NOMO-1 treated with DMSO at 0.1 percent for 48 hours (cell line): ENCODE data around the gene TRDMT1.
A peak's percentile ranks its signal among the peaks of the same experiment; 100 is the strongest.

Experiments
- DNase-seq: peaks from one replicate; lab custom pipeline; 2025; ENCODE audit not compliant: unreplicated experiment; lab: John Stamatoyannopoulos, UW

TRDMT1 gene

GRCh38 chr10:17212802-17213221 lies 11.3 kb upstream of the TRDMT1 start:
- peak; percentile 72 for DNase-seq

- DNase-seq = no peak
These were observed 8.9 kb upstream of the TRDMT1 start for GRCh38 chr10:17210361-17210760.

GRCh38 chr10:17209881-17210280 lies 8.4 kb upstream of the TRDMT1 start:
- no peak for DNase-seq

GRCh38 chr10:17209302-17209701 lies 7.8 kb upstream of the TRDMT1 start:
- no peak for DNase-seq

- DNase-seq = peak; percentile 13
These were observed 7.0 kb upstream of the TRDMT1 start for GRCh38 chr10:17208476-17208875.

- peak; percentile 32 for DNase-seq
These were observed 4.8 kb upstream of the TRDMT1 start for GRCh38 chr10:17206210-17206709.

GRCh38 chr10:17203416-17203815 lies 1.9 kb upstream of the TRDMT1 start:
- DNase-seq = no peak

GRCh38 chr10:17202999-17203398 lies 1.5 kb upstream of the TRDMT1 start:
- no peak for DNase-seq

- DNase-seq = no peak
These were observed 1.0 kb upstream of the TRDMT1 start for GRCh38 chr10:17202506-17202905.

GRCh38 chr10:17201794-17202116 lies 283 bp upstream of the TRDMT1 start:
- DNase-seq = no peak

- DNase-seq = peak; percentile 82
These were observed 1.2 kb downstream of the TRDMT1 start for GRCh38 chr10:17200001-17200911.

GRCh38 chr10:17199351-17199804 lies 2.1 kb downstream of the TRDMT1 start:
- no peak for DNase-seq

- no peak for DNase-seq
These were observed 4.9 kb downstream of the TRDMT1 start for GRCh38 chr10:17196573-17196972.

GRCh38 chr10:17196045-17196444 lies 5.4 kb downstream of the TRDMT1 start:
- DNase-seq = no peak

- DNase-seq = no peak
These were observed 6.4 kb downstream of the TRDMT1 start for GRCh38 chr10:17195083-17195482.

GRCh38 chr10:17190602-17191001 lies 10.9 kb downstream of the TRDMT1 start:
- no peak for DNase-seq

GRCh38 chr10:17188644-17189172 lies 12.8 kb downstream of the TRDMT1 start:
- no peak for DNase-seq

GRCh38 chr10:17185873-17186272 lies 15.6 kb downstream of the TRDMT1 start:
- no peak for DNase-seq

- DNase-seq = no peak
These were observed 18.4 kb downstream of the TRDMT1 start for GRCh38 chr10:17183110-17183509.

GRCh38 chr10:17181751-17182150 lies 19.7 kb downstream of the TRDMT1 start:
- DNase-seq = no peak

GRCh38 chr10:17181110-17181509 lies 20.4 kb downstream of the TRDMT1 start:
- DNase-seq = no peak

GRCh38 chr10:17179002-17179401 lies 22.5 kb downstream of the TRDMT1 start:
- peak; percentile 50 for DNase-seq
